SK-N-SH treated with all-trans-retinoic acid at 6 μM for 48 hours (cell line): Measurements from ENCODE around the gene STK39.

ENCODE experiments used
- CREB5 ChIP-seq: fragments of 250-450 bp; sonication (Bioruptor Pico); IDR thresholded peaks from 2 replicates; pipeline ENCODE4 v1.5.1; 2020; ENCODE audit warnings: low read depth, mild to moderate bottlenecking, moderate library complexity
- PATZ1 ChIP-seq: fragments of 250-450 bp; sonication (Bioruptor Pico); IDR thresholded peaks from 2 replicates; pipeline ENCODE4 v1.8.0; 2020; ENCODE audit warnings: mild to moderate bottlenecking, moderate library complexity, borderline replicate concordance
- PPARA ChIP-seq: fragments of 250-450 bp; sonication (Bioruptor Pico); IDR thresholded peaks from 2 replicates; pipeline ENCODE4 v1.5.0; 2020; ENCODE audit warnings: mild to moderate bottlenecking, borderline replicate concordance
- TCF4 ChIP-seq: fragments of 250-450 bp; sonication (Bioruptor Pico); IDR thresholded peaks from 2 replicates; pipeline ENCODE4 v1.8.0; 2021; ENCODE audit warnings: mild to moderate bottlenecking, moderate library complexity, borderline replicate concordance
- TSHZ2 ChIP-seq: fragments of 250-450 bp; sonication (Bioruptor Pico); IDR thresholded peaks from 2 replicates; pipeline ENCODE4 v1.5.0; 2020; ENCODE audit warnings: mild to moderate bottlenecking, moderate library complexity
- ZFP3 ChIP-seq: fragments of 250-450 bp; sonication (Bioruptor Pico); IDR thresholded peaks from 2 replicates; pipeline ENCODE4 v1.5.0; 2020; ENCODE audit warnings: mild to moderate bottlenecking, moderate library complexity
- ZNF565 ChIP-seq: fragments of 450-650 bp; formaldehyde crosslinking; conservative IDR thresholded peaks from 2 replicates; pipeline ENCODE4 v1.5.0; 2020; ENCODE audit warnings: low read depth, mild to moderate bottlenecking, moderate library complexity

GRCh38 chr2:168059758-168060157 is 187.6 kb downstream of the STK39 start:
- TF ChIP-seq PATZ1 (CRISPR knock-in tag) (no peak), PPARA (no peak), TSHZ2 (CRISPR knock-in tag) (no peak), TCF4 (CRISPR knock-in tag) (no peak), ZFP3 (CRISPR knock-in tag) (no peak), CREB5 (no peak), ZNF565 (CRISPR knock-in tag) (no peak)
